AG04450 (cell line): ENCODE results near the gene GPR26. TPM values are rescaled to one million over a fixed set of nuclear protein-coding genes. Genes with fewer than 3 reads are reported as not detected.

Experiments
- CTCF ChIA-PET: fragments of 300-600, 350-600 bp; formaldehyde crosslinking; extraction: SDS; loops from one replicate; lab custom pipeline; 2022; ENCODE audit warnings: antibody characterized with exemption, inconsistent platforms; lab: Charles Lee
- POLR2A ChIA-PET: fragments of 350-600 bp; formaldehyde crosslinking; extraction: SDS; loops from one replicate; lab custom pipeline; 2021; ENCODE audit warnings: antibody characterized with exemption, inconsistent platforms; lab: Yijun Ruan, JAX
- DNase-seq: peaks from one replicate; pipeline ENCODE4 v3.0.0-alpha.2; 2011; ENCODE audit warnings: low read depth, low spot score
- H3K27ac ChIP-seq: one replicate; pipeline ENCODE4 v1.5.1; 2012; ENCODE audit warnings: low read depth, low read length, control low read depth
- H3K27me3 ChIP-seq: one replicate; pipeline ENCODE4 v1.6.0; 2012; ENCODE audit warnings: low read length; ENCODE audit not compliant: control insufficient read depth, insufficient read depth
- H3K4me3 ChIP-seq: 2 replicates; pipeline ENCODE4 v1.5.1; 2011; ENCODE audit warnings: mild to moderate bottlenecking, low read depth, low read length, control low read depth
- H3K9me3 ChIP-seq: 2 replicates; pipeline ENCODE4 v1.5.1; 2012; ENCODE audit warnings: low read length; ENCODE audit not compliant: control insufficient read depth, insufficient read depth
- polyA plus RNA-seq: library from polyadenylated mRNA; depleted of rRNA; stranded (reverse); fragments of >200 nt; gene quantifications from 2 replicates; pipeline ENCODE4 v1.2.3, GENCODE V29; 2011
- TF ChIP-seq, protein P1 (sequence below): IDR thresholded peaks from 2 replicates; pipeline ENCODE4 v1.5.1; 2011; ENCODE audit warnings: low read depth, low read length, control low read depth, inconsistent platforms

Gene GPR26
- polyA plus RNA-seq, 1 experiment = not detected

GRCh38 chr10:123633636-123634035, 32.5 kb upstream of the GPR26 start:
- DNase-seq = no peak
- no peak overlapping the region for H3K4me3 ChIP-seq
- no peak overlapping the region for H3K27ac ChIP-seq
- TF ChIP-seq, protein P1, sequence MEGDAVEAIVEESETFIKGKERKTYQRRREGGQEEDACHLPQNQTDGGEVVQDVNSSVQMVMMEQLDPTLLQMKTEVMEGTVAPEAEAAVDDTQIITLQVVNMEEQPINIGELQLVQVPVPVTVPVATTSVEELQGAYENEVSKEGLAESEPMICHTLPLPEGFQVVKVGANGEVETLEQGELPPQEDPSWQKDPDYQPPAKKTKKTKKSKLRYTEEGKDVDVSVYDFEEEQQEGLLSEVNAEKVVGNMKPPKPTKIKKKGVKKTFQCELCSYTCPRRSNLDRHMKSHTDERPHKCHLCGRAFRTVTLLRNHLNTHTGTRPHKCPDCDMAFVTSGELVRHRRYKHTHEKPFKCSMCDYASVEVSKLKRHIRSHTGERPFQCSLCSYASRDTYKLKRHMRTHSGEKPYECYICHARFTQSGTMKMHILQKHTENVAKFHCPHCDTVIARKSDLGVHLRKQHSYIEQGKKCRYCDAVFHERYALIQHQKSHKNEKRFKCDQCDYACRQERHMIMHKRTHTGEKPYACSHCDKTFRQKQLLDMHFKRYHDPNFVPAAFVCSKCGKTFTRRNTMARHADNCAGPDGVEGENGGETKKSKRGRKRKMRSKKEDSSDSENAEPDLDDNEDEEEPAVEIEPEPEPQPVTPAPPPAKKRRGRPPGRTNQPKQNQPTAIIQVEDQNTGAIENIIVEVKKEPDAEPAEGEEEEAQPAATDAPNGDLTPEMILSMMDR = no peak
- ChIA-PET CTCF (no interaction called here), POLR2A (no interaction called here)
- H3K9me3 ChIP-seq = peaks cover 25% of the 10 kb centered on the region; the same call in 1 of the 2 replicates
- H3K27me3 ChIP-seq = no peaks in the 10 kb centered on the region

DNA sequence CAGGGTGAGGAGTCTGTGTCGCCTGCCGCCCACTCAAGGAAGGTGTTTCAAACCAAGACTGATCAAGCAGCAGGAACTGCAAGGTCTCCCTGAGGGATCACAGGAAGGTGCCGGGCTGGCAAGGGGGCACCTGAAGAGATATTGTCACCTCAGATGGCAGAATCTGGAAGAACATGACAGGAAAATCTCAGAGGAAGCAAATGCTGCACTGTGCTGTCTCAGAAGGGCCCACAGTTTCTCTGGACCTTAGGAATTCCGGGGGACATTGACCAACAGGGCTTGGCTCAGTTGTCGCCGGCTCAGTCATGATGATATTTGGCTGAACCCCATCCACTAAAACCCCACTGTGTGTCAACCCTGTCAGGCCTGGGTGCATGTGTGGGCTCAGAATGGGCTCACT, 31.9 kb upstream of the GPR26 start:
- Histone ChIP-seq H3K9me3 (peaks cover 30% of the 10 kb centered on the region; the same call in 1 of the 2 replicates), H3K27me3 (no peaks in the 10 kb centered on the region), H3K4me3 (no peak overlapping the region), H3K27ac (no peak overlapping the region)
- ChIA-PET POLR2A (no interaction called here), CTCF (no interaction called here)
- no peak for DNase-seq
- TF ChIP-seq, protein P1 = no peak

DNA sequence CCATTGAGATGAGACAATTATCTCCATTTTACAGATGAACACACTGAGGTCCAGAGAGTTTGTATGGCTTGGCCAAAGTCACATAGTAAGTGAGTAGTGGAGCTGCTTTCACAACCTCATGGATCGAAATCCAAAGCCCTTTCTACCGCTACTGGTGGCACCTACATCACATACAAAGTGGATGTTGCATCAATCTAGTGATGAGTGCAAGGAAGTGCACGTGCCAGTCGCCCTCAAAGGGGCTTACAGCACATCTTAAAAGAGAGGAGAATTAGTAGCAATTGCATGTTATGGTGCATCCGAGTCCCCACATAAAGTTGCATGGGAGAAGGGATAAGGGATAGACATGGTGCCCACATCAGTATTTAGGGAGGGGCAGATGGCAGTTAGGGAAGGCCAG, 31.0 kb upstream of the GPR26 start:
- H3K9me3 ChIP-seq = peaks cover 39% of the 10 kb centered on the region; the same call in 1 of the 2 replicates

GRCh38 chr10:123635745-123636144, 30.4 kb upstream of the GPR26 start:
- Histone ChIP-seq H3K27ac (no peak overlapping the region), H3K4me3 (no peak overlapping the region), H3K9me3 (peaks cover 40% of the 10 kb centered on the region; the same call in 1 of the 2 replicates), H3K27me3 (no peaks in the 10 kb centered on the region)
- DNase-seq = no peak
- TF ChIP-seq, protein P1 = no peak
- POLR2A ChIA-PET = no interaction called here
- CTCF ChIA-PET = no interaction called here

More for the DNA sequence above, 31.0 kb upstream of the GPR26 start:
- POLR2A ChIA-PET = no interaction called here
- CTCF ChIA-PET = no interaction called here
- TF ChIP-seq, protein P1 = no peak
- no peaks in the 10 kb centered on the region for H3K27me3 ChIP-seq
- no peak overlapping the region for H3K4me3 ChIP-seq
- no peak for DNase-seq
- H3K27ac ChIP-seq = no peak overlapping the region

DNA sequence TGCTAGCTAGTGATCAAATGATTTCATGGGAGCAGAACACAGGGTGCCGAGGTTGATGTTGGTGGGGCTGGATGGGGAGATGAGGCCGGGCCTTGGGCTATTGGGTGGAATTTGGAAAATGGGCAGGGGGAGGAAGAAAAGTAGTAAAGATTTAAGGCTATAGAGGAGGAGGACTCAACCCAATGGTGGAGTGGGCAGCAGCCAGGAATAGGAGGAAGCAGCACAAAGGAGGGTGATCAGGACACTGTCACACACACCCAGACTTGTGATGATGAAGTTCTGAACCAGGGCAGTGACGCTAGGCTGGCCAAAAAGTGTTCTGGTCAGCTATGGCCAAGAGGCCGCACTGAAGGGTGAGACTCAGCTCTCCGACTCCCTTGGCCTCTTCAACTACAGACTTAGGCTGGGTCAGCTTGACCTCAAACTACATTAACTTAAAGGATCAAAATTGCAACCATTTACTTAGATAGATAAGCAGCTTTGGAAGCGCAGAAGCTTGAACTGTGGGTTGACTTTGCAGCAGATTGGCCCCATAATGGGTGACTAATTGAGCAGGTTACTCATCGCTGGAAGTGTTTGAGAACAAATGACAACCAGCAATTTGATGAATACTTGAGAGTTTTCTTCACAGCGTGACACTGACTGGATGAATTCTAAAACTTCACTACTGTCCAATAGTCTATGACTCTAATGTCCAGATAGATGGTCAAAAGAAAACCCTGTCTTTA, 29.4 kb upstream of the GPR26 start:
- ChIA-PET CTCF (no interaction called here), POLR2A (no interaction called here)
- DNase-seq = no peak
- Histone ChIP-seq H3K27me3 (no peaks in the 10 kb centered on the region), H3K9me3 (peaks cover 40% of the 10 kb centered on the region; the same call in 1 of the 2 replicates), H3K27ac (no peak overlapping the region), H3K4me3 (no peak overlapping the region)
- TF ChIP-seq, protein P1 = no peak
